Prostate gland (tissue), 2 donors: ENCODE measurements around the gene TBCC. TPM values are rescaled to one million over a fixed set of nuclear protein-coding genes. Genes with fewer than 3 reads are reported as not detected.
A peak's percentile ranks its signal among the peaks of the same experiment; 100 is the strongest.

Source experiments
- DNase-seq: peaks from one replicate; pipeline ENCODE4 v3.0.0-alpha.2; 2019; ENCODE audit warnings: low spot score
- H3K27ac ChIP-seq, 2 donors: fragments of 200-600 bp; sonication (generic); 2 replicates each; pipeline ENCODE4 v1.5.1; 2017 to 2019
- H3K27me3 ChIP-seq: fragments of 200-600 bp; sonication (generic); replicated peaks from 2 replicates; pipeline ENCODE4 v1.5.1; 2019; ENCODE audit not compliant: insufficient read depth
- H3K36me3 ChIP-seq, 2 donors: fragments of 200-600 bp; sonication (generic); 1 replicate in 1 of 2; 2 replicates in 1 of 2; pipeline versions ENCODE4 v1.5.1 to v1.8.1; 2017 to 2019
- H3K4me1 ChIP-seq: fragments of 200-600 bp; sonication (generic); replicated peaks from 2 replicates; pipeline ENCODE4 v1.5.1; 2019
- H3K4me3 ChIP-seq, 2 donors: fragments of 200-600 bp; sonication (generic); 2 replicates each; pipeline ENCODE4 v1.5.1; 2017 to 2019
- H3K9me3 ChIP-seq: fragments of 200-600 bp; sonication (generic); 2 replicates; pipeline ENCODE4 v1.5.1; 2017
- POLR2A ChIP-seq: fragments of 450-650 bp; IDR thresholded peaks from one replicate; pipeline ENCODE4 v1.6.1; 2016; ENCODE audit warnings: antibody characterized with exemption, mild to moderate bottlenecking
- POLR2AphosphoS5 ChIP-seq: sonication (generic); formaldehyde crosslinking; IDR thresholded peaks from one replicate; pipeline ENCODE4 v1.6.1; 2017; ENCODE audit warnings: antibody characterized with exemption
- WGBS: methylation state at CpG from one replicate; pipeline ENCODE4 v1.1.5; 2018; 5-methylcytosine and 5-hydroxymethylcytosine counted together
- intact Hi-C: fragments of 100-400 bp; cut with DNase I; formaldehyde crosslinking; loops from one replicate; pipeline ENCODE4 v1.14.2; 2022
- total RNA-seq, 2 donors: library from RNA; depleted of rRNA; stranded (reverse); fragments of >200 nt; gene quantifications; one replicate each; pipeline ENCODE4 v1.1.0, GENCODE V29; 2016
- TF ChIP-seq, protein P1 (sequence below), 4 experiments: fragments of 200-600 bp in 2 of 4; fragments of 450-650 bp in 2 of 4; sonication (generic) in 2 of 4; IDR thresholded peaks; 1 replicate in 3 of 4; 2 replicates in 1 of 4; pipeline ENCODE4 v1.5.1; 2016 to 2019; ENCODE audit warnings: antibody characterized with exemption in 4 of 4, mild to moderate bottlenecking in 2 of 4, moderate library complexity in 2 of 4

The TBCC gene
- total RNA-seq, 2 donors from 2014 or later: 43.4 to 59.8 TPM

DNA sequence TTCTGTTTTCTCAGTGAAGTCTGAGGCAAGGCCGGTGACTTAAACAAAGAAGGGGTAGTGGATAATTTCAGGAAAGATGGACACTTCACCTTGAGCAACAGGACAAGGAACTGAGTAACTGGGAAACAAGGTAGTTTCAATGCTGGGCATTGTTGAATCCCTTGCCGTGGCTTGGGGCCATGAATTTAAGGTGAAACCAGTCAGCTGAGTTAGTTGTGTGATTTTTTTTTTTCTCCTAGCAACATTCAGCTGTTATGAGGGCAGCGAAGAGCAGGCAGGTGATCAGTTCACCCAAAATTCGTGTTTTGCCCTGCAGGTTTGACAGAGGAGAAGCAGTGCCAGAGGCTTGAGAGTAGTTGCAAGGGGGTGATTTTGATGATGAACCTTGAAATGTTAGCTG, 42.8 kb upstream of the TBCC start:
- intact Hi-C loops: loop anchor here (5.0 kb wide), 2 partner anchors 34 to 89 kb away; partner anchors contain the start of gene RPL7L1
- Histone ChIP-seq H3K9me3 (no peaks in the 10 kb centered on the region), H3K27ac (peak overlapping the region in 1 of 2 donors; percentile 1), H3K4me1 (no peaks in the 10 kb centered on the region), H3K36me3 (no peaks in the 10 kb centered on the region), H3K27me3 (no peaks in the 10 kb centered on the region), H3K4me3 (no peak overlapping the region)
- 61% methylated on average over 4 of the region's 4 CpGs for WGBS
- no peak for DNase-seq
- no peak for TF ChIP-seq POLR2AphosphoS5
- TF ChIP-seq, protein P1, sequence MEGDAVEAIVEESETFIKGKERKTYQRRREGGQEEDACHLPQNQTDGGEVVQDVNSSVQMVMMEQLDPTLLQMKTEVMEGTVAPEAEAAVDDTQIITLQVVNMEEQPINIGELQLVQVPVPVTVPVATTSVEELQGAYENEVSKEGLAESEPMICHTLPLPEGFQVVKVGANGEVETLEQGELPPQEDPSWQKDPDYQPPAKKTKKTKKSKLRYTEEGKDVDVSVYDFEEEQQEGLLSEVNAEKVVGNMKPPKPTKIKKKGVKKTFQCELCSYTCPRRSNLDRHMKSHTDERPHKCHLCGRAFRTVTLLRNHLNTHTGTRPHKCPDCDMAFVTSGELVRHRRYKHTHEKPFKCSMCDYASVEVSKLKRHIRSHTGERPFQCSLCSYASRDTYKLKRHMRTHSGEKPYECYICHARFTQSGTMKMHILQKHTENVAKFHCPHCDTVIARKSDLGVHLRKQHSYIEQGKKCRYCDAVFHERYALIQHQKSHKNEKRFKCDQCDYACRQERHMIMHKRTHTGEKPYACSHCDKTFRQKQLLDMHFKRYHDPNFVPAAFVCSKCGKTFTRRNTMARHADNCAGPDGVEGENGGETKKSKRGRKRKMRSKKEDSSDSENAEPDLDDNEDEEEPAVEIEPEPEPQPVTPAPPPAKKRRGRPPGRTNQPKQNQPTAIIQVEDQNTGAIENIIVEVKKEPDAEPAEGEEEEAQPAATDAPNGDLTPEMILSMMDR (IDR thresholded peaks at IDR 0.05): no peak
- TF ChIP-seq POLR2A: no peak

DNA sequence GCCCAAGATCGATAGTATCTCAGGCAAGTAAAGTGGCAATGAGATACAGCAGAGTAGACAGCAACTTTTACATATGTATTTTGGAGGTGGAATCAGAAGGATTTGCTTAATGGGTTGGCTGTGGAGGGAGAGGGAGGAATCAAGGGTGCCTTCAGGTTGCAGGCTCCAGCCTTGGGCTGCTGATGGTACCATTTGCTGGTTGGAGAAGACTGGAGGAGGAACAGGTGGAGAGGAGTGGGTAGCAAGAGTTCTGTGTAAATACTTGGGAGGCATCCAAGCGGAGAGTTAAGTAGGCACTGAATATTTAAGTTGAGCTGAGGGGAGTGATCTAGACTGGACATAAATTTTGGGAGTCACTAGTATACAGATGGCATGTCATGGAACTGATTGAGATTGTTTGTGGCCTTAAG, 41.2 kb upstream of the TBCC start:
- TF ChIP-seq, protein P1 (IDR thresholded peaks at IDR 0.05): no peak
- TF ChIP-seq POLR2AphosphoS5 (no peak), POLR2A (no peak)
- no peaks in the 10 kb centered on the region for H3K27me3 ChIP-seq
- no peak overlapping the region for H3K4me3 ChIP-seq
- no peaks in the 10 kb centered on the region for H3K36me3 ChIP-seq
- intact Hi-C loops: loop anchor here (5.0 kb wide), 2 partner anchors 35 to 90 kb away; partner anchors contain the start of gene RPL7L1
- H3K4me1 ChIP-seq: no peaks in the 10 kb centered on the region
- H3K27ac ChIP-seq: no peak overlapping the region
- 72% methylated on average over 2 of the region's 2 CpGs for WGBS
- no peak for DNase-seq
- H3K9me3 ChIP-seq: no peaks in the 10 kb centered on the region

DNA sequence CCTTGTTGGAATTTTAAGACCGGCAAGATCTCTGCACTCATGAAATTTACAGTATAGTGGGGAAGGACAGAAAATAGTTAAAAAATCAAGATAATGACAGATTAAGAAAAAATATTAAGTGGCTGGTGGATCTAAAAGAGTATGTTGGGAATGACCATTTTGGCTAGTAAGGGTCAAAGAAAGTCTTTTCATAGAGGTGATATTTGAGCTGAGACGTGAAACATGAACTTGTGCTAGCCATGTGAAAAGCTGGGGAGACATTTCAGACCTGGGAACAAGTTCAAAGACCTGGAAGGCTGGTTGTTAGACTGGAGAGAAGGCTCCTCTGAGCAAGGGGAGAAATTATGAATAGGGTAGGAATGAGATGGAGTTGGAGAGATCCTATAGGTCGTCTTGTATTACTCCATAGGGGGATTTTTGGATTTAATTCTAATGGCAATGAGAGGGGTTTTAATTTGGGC, 40.7 kb upstream of the TBCC start:
- Histone ChIP-seq H3K27ac (no peak overlapping the region), H3K36me3 (no peaks in the 10 kb centered on the region), H3K27me3 (no peaks in the 10 kb centered on the region), H3K9me3 (no peaks in the 10 kb centered on the region), H3K4me1 (no peaks in the 10 kb centered on the region), H3K4me3 (no peak overlapping the region)
- WGBS: 56% methylated on average over 3 of the region's 3 CpGs
- DNase-seq: no peak
- TF ChIP-seq POLR2A (no peak), POLR2AphosphoS5 (no peak)
- TF ChIP-seq, protein P1 (IDR thresholded peaks at IDR 0.05): no peak
- intact Hi-C loops: loop anchor here (5.0 kb wide), 2 partner anchors 36 to 91 kb away; partner anchors contain the start of gene RPL7L1

DNA sequence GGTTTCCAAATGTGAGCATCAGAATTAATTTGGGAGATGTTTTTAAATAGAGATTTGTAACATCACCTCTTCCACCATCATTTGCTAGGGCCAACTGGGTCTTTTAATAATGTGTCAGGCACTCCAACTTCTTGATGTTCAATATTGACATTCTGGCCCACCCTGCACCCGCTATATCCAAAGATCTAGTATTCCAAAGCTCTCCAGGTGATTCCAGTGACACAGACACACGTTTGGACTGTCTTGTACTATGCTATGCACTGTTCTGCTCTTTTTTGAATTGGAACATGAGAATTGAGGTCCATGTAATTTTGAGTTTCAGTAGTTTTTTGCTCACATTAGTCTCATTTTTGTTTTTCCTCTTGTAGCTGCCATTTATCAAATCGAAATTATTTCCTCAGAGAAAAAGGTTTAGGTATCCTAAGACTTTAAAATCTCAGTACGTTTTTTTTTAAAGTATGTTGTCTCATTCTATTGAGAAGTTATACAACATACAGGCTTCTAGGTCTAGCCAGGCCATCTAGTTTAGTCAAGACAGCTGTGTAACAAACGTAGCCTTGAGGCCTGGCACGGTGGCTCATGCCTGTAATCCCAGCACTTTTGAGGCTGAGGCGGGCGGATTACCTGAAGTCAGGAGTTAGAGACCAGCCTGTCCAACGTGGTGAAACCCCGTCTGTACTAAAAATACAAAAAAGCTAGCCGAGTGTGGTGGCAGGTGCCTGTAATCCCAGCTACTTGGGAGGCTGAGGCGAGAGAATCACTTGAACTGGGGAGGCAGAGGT, 39.0 kb upstream of the TBCC start:
- TF ChIP-seq POLR2A (no peak), POLR2AphosphoS5 (no peak)
- TF ChIP-seq, protein P1 (IDR thresholded peaks at IDR 0.05): no peak
- peak overlapping the region; percentile 67 to 98 for H3K4me3 ChIP-seq
- intact Hi-C loops: loop anchor here (5.0 kb wide), 2 partner anchors 37 to 92 kb away; partner anchors contain the start of gene RPL7L1
- no peak for DNase-seq
- peak overlapping the region; percentile 98 to 100 for H3K27ac ChIP-seq
- H3K9me3 ChIP-seq: no peaks in the 10 kb centered on the region
- H3K4me1 ChIP-seq: no peaks in the 10 kb centered on the region
- WGBS: 54% methylated on average over 12 of the region's 12 CpGs
- H3K27me3 ChIP-seq: no peaks in the 10 kb centered on the region
- no peaks in the 10 kb centered on the region for H3K36me3 ChIP-seq
